GM12872 (cell line): ENCODE data around the gene FAM13B.
A peak's percentile ranks its signal among the peaks of the same experiment; 100 is the strongest.

ENCODE experiments used
- TF ChIP-seq, protein P1 (sequence below): IDR thresholded peaks from 3 replicates; pipeline ENCODE4 v1.5.1; 2011; ENCODE audit warnings: low read depth, mild to moderate bottlenecking, low read length, moderate library complexity; ENCODE audit not compliant: insufficient read depth

FAM13B gene

DNA sequence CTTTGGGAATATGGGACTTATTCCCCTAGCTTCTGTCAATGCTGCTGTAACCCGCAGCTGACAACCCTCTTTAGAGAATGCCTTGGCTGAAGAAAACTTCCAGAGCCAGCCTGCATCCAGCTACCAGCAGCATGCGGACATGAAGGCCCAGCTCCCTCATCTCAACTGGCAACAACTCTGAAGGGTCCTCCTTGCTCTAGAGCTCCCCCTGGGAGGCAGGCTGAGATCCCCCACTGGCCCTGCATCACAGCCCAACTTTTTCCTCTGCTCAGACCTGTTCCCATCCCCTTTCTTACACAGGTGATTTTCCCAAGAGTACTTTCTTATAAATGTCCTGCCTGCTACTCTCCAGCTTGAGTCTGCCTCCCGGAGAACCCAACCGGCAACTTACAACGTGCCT is 32.2 kb upstream of the FAM13B start:
- TF ChIP-seq, protein P1, sequence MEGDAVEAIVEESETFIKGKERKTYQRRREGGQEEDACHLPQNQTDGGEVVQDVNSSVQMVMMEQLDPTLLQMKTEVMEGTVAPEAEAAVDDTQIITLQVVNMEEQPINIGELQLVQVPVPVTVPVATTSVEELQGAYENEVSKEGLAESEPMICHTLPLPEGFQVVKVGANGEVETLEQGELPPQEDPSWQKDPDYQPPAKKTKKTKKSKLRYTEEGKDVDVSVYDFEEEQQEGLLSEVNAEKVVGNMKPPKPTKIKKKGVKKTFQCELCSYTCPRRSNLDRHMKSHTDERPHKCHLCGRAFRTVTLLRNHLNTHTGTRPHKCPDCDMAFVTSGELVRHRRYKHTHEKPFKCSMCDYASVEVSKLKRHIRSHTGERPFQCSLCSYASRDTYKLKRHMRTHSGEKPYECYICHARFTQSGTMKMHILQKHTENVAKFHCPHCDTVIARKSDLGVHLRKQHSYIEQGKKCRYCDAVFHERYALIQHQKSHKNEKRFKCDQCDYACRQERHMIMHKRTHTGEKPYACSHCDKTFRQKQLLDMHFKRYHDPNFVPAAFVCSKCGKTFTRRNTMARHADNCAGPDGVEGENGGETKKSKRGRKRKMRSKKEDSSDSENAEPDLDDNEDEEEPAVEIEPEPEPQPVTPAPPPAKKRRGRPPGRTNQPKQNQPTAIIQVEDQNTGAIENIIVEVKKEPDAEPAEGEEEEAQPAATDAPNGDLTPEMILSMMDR = peak; percentile 75

DNA sequence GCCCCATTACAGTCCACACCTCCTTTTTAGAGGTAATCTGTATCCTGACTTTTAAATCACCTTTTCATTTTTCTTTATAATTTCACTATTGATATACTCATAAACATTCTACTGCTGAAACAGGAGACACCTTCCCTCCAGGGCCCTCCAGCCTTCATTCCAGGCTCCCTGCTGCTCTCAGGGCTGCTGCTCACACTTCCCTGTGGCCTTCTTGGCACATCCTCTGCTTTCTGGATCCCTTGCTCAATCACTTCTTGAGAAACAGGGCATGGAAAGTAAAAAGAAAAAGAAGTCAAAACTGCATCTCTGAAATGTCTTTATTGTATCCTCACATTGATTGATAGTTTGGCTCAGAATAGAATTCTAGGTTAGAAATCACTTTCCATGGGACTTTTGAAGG is 31.6 kb upstream of the FAM13B start:
- TF ChIP-seq, protein P1 = no peak

DNA sequence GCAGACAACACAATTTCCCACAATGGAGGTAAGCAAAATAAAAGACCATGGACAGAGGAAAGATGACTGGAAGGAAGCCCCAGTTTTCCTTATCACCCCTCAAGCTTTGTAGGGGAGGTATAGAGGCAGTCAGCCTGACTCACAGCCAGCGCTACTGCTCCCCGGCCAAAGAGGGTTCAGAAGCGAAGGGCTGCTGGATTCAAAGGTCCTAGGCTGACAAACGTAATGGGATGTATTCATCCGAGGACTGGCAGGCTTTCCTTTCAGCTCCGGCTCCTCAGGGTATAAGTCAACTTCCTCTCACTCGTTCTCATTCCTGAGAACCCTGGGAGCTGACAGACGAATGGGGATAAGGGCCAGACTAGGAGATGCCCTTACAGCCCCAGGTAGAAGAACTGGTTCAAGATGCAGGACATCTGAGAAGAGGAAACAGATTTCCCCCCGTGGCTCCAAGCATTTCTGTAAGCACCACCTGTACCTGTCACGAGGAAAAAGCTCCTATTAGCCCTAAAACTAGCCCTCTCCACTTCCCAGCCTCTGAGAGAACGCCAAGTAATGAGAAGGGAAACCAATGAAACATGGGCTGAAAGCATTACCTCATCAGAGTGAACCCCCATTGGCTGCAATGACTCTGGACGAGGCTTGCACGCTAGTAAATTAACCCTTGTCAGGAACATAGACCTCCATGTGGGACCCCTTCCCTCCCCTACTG is 22.1 kb upstream of the FAM13B start:
- TF ChIP-seq, protein P1 = no peak

DNA sequence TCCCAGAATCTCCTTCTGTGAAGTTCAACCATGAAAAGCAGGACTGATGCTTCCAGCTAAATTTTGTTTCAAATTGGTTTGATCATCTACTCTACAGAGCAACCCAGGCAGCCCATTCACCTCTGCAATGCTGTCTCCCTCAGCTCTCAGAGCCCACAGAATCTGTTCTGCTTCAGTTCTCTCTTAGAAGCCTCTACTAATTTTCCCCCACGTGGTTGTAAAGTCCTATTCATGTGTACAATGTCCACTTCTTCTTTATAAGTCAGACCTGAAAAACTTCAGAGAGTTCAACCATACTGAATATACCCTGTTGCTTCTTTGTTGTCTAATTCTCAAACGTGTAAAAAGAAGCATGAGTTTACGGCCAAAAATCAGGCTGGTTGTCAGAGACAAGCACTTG is 21.3 kb upstream of the FAM13B start:
- TF ChIP-seq, protein P1 = no peak

DNA sequence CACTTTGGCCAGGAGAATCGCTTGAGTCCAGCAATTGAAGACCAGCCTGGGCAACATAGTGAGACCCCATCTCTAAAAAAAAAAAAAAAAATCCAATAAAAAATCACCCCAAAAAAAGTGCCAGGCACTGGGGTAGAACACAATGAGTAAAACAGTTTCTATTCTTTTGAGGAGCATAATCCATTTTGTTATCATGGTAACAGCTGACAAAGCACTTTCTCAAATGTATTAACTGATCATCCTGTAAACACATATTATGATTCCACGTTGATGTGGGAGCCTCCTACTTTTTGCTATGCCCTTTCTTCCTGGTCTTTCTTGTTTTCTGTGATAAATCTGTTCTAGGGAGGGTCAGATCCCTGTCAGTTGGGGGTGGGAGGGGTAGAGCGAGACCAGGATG is 20.7 kb upstream of the FAM13B start:
- TF ChIP-seq, protein P1 = no peak

DNA sequence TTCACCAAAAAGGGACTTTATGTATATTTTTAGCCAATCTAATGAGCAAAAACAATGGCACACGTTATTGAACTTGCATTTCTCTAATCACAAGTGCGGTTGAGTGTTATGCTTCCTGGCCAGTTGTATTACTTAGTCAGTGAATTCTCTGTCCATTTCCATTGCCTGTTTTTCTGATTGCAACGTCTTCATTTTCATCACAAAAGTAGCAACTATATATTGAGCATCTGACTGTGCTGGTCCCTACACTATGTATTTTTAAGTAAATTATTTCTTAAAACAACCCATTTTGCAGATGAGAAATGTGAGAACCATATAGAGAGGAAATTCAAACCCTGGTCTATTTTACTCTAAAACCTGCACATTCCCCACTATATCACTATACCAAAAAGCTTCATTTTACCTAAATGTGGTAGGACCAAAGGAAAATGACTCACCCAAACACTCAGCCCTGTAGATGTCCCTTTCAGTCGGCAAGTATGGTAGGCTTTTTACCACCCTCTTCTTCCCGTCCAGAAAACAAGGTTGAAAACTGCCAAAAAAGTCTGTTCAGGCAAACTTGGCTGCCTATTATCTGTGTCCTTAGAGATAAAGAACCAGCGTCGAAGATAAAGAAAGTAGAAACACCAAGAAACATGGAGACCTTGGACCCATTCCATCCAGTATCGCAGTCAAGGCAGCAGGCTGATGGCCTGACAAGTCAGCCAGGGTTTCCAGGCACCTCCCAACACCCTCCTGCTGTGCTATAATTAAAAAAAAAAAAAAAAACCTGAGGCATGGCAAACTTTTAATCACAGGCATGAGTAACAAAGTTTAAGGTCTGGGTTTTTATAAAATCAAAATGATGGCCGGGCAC is 18.8 kb upstream of the FAM13B start:
- TF ChIP-seq, protein P1 = no peak

DNA sequence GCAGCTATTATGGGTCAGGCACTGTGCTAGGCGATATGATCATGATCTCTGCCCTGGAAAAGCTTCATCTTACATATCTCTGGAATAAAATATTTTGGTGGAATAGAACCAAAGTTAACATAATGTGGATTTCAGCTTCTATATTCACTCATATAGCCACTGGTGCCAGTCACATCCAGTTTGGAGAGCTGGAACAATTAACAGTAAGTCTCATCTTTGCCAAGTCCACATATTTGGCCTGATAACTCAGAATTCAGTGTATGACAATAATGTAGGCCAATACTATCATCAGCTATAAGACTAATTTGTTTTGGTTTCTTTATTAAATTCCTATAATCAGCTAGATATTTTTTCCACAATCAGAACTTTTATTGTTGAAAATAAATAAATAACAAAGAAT is 5.9 kb upstream of the FAM13B start:
- TF ChIP-seq, protein P1 = no peak
